HepG2 (cell line): ENCODE measurements around the gene UGGT1. TPM values are rescaled to one million over a fixed set of nuclear protein-coding genes. Genes with fewer than 3 reads are reported as not detected.

Experiments used
- CEBPB ChIP-seq: IDR thresholded peaks from 2 replicates; pipeline ENCODE4 v1.6.1; 2011; ENCODE audit warnings: low read depth, low read length, improper control_type of control experiment, borderline replicate concordance
- CREB1 ChIP-seq, 2 experiments: fragments of 450-650 bp in 1 of 2; IDR thresholded peaks; 2 replicates each; pipeline ENCODE4 v1.6.1; 2016 to 2017; ENCODE audit warnings: control low read depth in 1 of 2, mild to moderate bottlenecking in 1 of 2, missing compliant biosample characterization in 1 of 2, missing genetic modification characterization in 1 of 2
- CSRNP2 ChIP-seq: sonication (generic); formaldehyde crosslinking; conservative IDR thresholded peaks from 2 replicates; pipeline ENCODE4 v1.8.0; 2022; ENCODE audit warnings: low read depth, missing genetic modification reagents
- ELF4 ChIP-seq: sonication (generic); formaldehyde crosslinking; IDR thresholded peaks from 2 replicates; pipeline ENCODE4 v1.5.0; 2020; ENCODE audit warnings: missing genetic modification reagents, mild to moderate bottlenecking, moderate library complexity, borderline replicate concordance
- KMT2A ChIP-seq: sonication (generic); formaldehyde crosslinking; IDR thresholded peaks from 2 replicates; pipeline ENCODE4 v1.4.0; 2020; ENCODE audit warnings: missing genetic modification reagents
- LCORL ChIP-seq, 2 experiments: fragments of 450-650 bp in 1 of 2; sonication (generic) in 1 of 2; formaldehyde crosslinking in 1 of 2; IDR thresholded peaks; 2 replicates each; pipeline versions ENCODE4 v1.5.0 to v1.6.1; 2017 to 2020; ENCODE audit warnings: antibody characterized with exemption in 1 of 2, missing genetic modification reagents in 1 of 2
- MXD3 ChIP-seq: IDR thresholded peaks from 2 replicates; pipeline ENCODE4 v1.6.1; 2016; ENCODE audit warnings: mild to moderate bottlenecking, missing biosample characterization, missing genetic modification reagents
- NR2F1 ChIP-seq, 2 experiments: fragments of 450-650 bp in 1 of 2; formaldehyde crosslinking in 1 of 2; IDR thresholded peaks; 2 replicates each; pipeline versions ENCODE4 v1.5.0 to v1.6.1; 2016 to 2020; ENCODE audit warnings: mild to moderate bottlenecking in 1 of 2, missing compliant biosample characterization in 1 of 2, missing genetic modification reagents in 1 of 2, moderate library complexity in 1 of 2
- SIX4 ChIP-seq: sonication (generic); formaldehyde crosslinking; IDR thresholded peaks from 2 replicates; pipeline ENCODE4 v1.4.0; 2020; ENCODE audit warnings: missing genetic modification reagents
- SP140L ChIP-seq: sonication (generic); formaldehyde crosslinking; IDR thresholded peaks from 2 replicates; pipeline ENCODE4 v1.4.0; 2020; ENCODE audit warnings: missing genetic modification reagents, borderline replicate concordance
- TBP ChIP-seq: sonication (generic); formaldehyde crosslinking; IDR thresholded peaks from 2 replicates; pipeline ENCODE4 v1.5.0; 2020; ENCODE audit warnings: missing genetic modification reagents
- ZBTB46 ChIP-seq: sonication (generic); formaldehyde crosslinking; IDR thresholded peaks from 2 replicates; pipeline ENCODE4 v1.4.0; 2020; ENCODE audit warnings: mild to moderate bottlenecking, missing genetic modification reagents, borderline replicate concordance
- ZNF263 ChIP-seq: sonication (generic); formaldehyde crosslinking; IDR thresholded peaks from 2 replicates; pipeline ENCODE4 v1.4.0; 2020; ENCODE audit warnings: missing genetic modification reagents
- ZNF460 ChIP-seq: sonication (generic); formaldehyde crosslinking; IDR thresholded peaks from 2 replicates; pipeline ENCODE4 v1.5.1; 2020; ENCODE audit warnings: missing genetic modification reagents, mild to moderate bottlenecking, borderline replicate concordance
- ZNF609 ChIP-seq: sonication (generic); formaldehyde crosslinking; IDR thresholded peaks from 2 replicates; pipeline ENCODE4 v1.4.0; 2020; ENCODE audit warnings: mild to moderate bottlenecking, missing genetic modification reagents, borderline replicate concordance
- polyA plus RNA-seq, 8 experiments: library from polyadenylated mRNA; depleted of rRNA in 3 of 8; stranded (reverse) in 7 of 8; unstranded in 1 of 8; fragments of >200 nt; fragmentation: Illumina TruSeq in 4 of 8; extraction: Trizol in 4 of 8; gene quantifications; 2 replicates each; pipeline versions ENCODE4 v1.2.1 to v1.2.3, GENCODE V29; 2011 to 2016; ENCODE audit warnings: low read depth in 4 of 8, missing spikeins in 1 of 8, mixed read lengths in 1 of 8; ENCODE audit not compliant: insufficient read depth in 1 of 8
- total RNA-seq, 5 experiments: library from RNA; depleted of rRNA; stranded (reverse); fragments of >200 nt; fragmentation: Illumina TruSeq; extraction: Trizol; gene quantifications; 2 replicates each; pipeline ENCODE4 v1.2.3, GENCODE V29; 2016; ENCODE audit warnings: low read depth in 1 of 5

UGGT1 gene
- total and polyA plus RNA-seq, 2 of the 13 experiments (the other 11 are each of a cell fraction or from before 2014, with no cell fraction given): 35.8 to 83.2 TPM

- TF ChIP-seq ZNF609 (CRISPR knock-in tag) (no peak; the same call in 1 of the 2 replicates), LCORL (IDR thresholded peaks at IDR 0.05) (no peak), LCORL (CRISPR knock-in tag; IDR thresholded peaks at IDR 0.05) (peak; percentile 37; the same call in 1 of the 2 replicates), CEBPB (no peak), TBP (CRISPR knock-in tag) (no peak), CREB1 (IDR thresholded peaks at IDR 0.05) (no peak), CREB1 (CRISPR knock-in tag; IDR thresholded peaks at IDR 0.05) (peak; percentile 25; the same call in 1 of the 2 replicates), ZNF263 (CRISPR knock-in tag) (no peak), NR2F1 (CRISPR knock-in tag; IDR thresholded peaks at IDR 0.05) (peak; percentile 22 to 46; a peak in 2 of 4 replicates), ZBTB46 (CRISPR knock-in tag) (no peak), KMT2A (CRISPR knock-in tag) (peak; percentile 81; the same call in 1 of the 2 replicates), CSRNP2 (CRISPR knock-in tag) (no peak), ELF4 (peak; percentile 83; the same call in 1 of the 2 replicates), ZNF460 (CRISPR knock-in tag) (peak; percentile 13; the same call in 1 of the 2 replicates), MXD3 (CRISPR knock-in tag) (0 out of 2 replicates have a peak, but pooled peaks have one; percentile 41), SIX4 (CRISPR knock-in tag) (0 out of 2 replicates have a peak, but pooled peaks have one; percentile 34), SP140L (CRISPR knock-in tag) (peak; percentile 95; the same call in 1 of the 2 replicates)
Measured at GRCh38 chr2:128195435-128195984, 104.5 kb downstream of the UGGT1 start (continued).
